Inflammatory macrophage (primary cell): ENCODE data around the gene SIAH3.
"Not testable (repeated sequence)": the region's sequence is repeated elsewhere in the genome, so short reads cannot be mapped to it uniquely, and the experiment has no call there.

Experiments
- DNase-seq, 2 donors: peaks; one replicate each; pipeline ENCODE4 v3.0.0-alpha.2; 2020 to 2022
- total RNA-seq, 18 experiments: gene quantifications; one replicate each; lab custom pipeline; 2026; ENCODE audit warnings: mixed read lengths in 6 of 18, inconsistent platforms in 2 of 18; lab: John Stamatoyannopoulos, UW

The SIAH3 gene
- 0 to 0.13 (median 0) reads per million in 18 experiments for total RNA-seq

- no peak for DNase-seq
These were observed at the start of gene SIAH3 for GRCh38 chr13:45851171-45851921. SIAH3 (minus strand) TSS chr13:45851753; CDS start chr13:45851629, 124 bp downstream.

- DNase-seq, result no peak
These were observed 47.9 kb upstream of the SIAH3 start for GRCh38 chr13:45899406-45899805.

GRCh38 chr13:45897562-45897961 lies 46.0 kb upstream of the SIAH3 start:
- DNase-seq, result no peak

GRCh38 chr13:45896285-45896684 lies 44.7 kb upstream of the SIAH3 start:
- DNase-seq, result no peak

- DNase-seq, result no peak
These were observed 44.3 kb upstream of the SIAH3 start for GRCh38 chr13:45895881-45896280.

- no peak for DNase-seq
These were observed 41.0 kb upstream of the SIAH3 start for GRCh38 chr13:45892513-45892912.

GRCh38 chr13:45889590-45890243 lies 38.2 kb upstream of the SIAH3 start:
- no peak for DNase-seq

GRCh38 chr13:45886466-45886865 lies 34.9 kb upstream of the SIAH3 start:
- DNase-seq, result no peak

GRCh38 chr13:45885194-45885593 lies 33.6 kb upstream of the SIAH3 start:
- no peak for DNase-seq

- no peak for DNase-seq
These were observed 31.1 kb upstream of the SIAH3 start for GRCh38 chr13:45882626-45883025.

- DNase-seq, result no peak
These were observed 29.8 kb upstream of the SIAH3 start for GRCh38 chr13:45881353-45881752.

GRCh38 chr13:45880242-45880641 lies 28.7 kb upstream of the SIAH3 start:
- DNase-seq, result no peak

- DNase-seq, result no peak
These were observed 28.1 kb upstream of the SIAH3 start for GRCh38 chr13:45879666-45880065.

- DNase-seq, result no peak
These were observed 27.4 kb upstream of the SIAH3 start for GRCh38 chr13:45878966-45879365.

GRCh38 chr13:45876781-45877180 lies 25.2 kb upstream of the SIAH3 start:
- no peak for DNase-seq

GRCh38 chr13:45875951-45876350 lies 24.4 kb upstream of the SIAH3 start:
- DNase-seq, result no peak

GRCh38 chr13:45873491-45874325 lies 22.2 kb upstream of the SIAH3 start:
- DNase-seq, result no peak

GRCh38 chr13:45872566-45872965 lies 21.0 kb upstream of the SIAH3 start:
- no peak for DNase-seq

- not testable (repeated sequence) for DNase-seq
These were observed 19.6 kb upstream of the SIAH3 start for GRCh38 chr13:45871201-45871600.

- DNase-seq, result no peak
These were observed 18.7 kb upstream of the SIAH3 start for GRCh38 chr13:45870232-45870631.

- no peak for DNase-seq
These were observed 13.9 kb upstream of the SIAH3 start for GRCh38 chr13:45865414-45865813.

- DNase-seq, result no peak
These were observed 12.4 kb upstream of the SIAH3 start for GRCh38 chr13:45863709-45864590.
